ENCODE measurements around the gene CDK2.

- TF ChIP-seq ARNT (IDR thresholded peaks at IDR 0.05) (no peak), FOXK2 (IDR thresholded peaks at IDR 0.05) (no peak), HDGF (IDR thresholded peaks at IDR 0.05; ENCODE audit: borderline replicate concordance) (no peak), FOXM1 (IDR thresholded peaks at IDR 0.05; ENCODE audit: borderline replicate concordance) (no peak), SP1 (IDR thresholded peaks at IDR 0.05) (no peak), BHLHE40 (IDR thresholded peaks at IDR 0.05; ENCODE audit: borderline replicate concordance) (no peak)
Measured at GRCh38 chr12:55996715-55997534, 30.3 kb downstream of the CDK2 start, which contains the start of gene SUOX.
